ENCODE results near the gene MYO1E.
A peak's percentile ranks its signal among the peaks of the same experiment; 100 is the strongest.

The MYO1E gene

GRCh38 chr15:59221511-59222505 is 150.9 kb downstream of the MYO1E start:
- DNase-seq: peak; percentile 88

- DNase-seq: no peak
Measured at GRCh38 chr15:59218710-59219109, 154.0 kb downstream of the MYO1E start.

- DNase-seq: no peak
Measured at GRCh38 chr15:59217876-59218498, 154.7 kb downstream of the MYO1E start.

GRCh38 chr15:59216911-59217310 is 155.8 kb downstream of the MYO1E start:
- DNase-seq: no peak

- no peak for DNase-seq
Measured at GRCh38 chr15:59210186-59210585, 162.5 kb downstream of the MYO1E start.

- DNase-seq: no peak
Measured at GRCh38 chr15:59208613-59209249, 163.9 kb downstream of the MYO1E start.

GRCh38 chr15:59206623-59207183 is 166.0 kb downstream of the MYO1E start, which contains the start of gene LDHAL6B:
Gene LDHAL6B, plus strand, starts transcription at chr15:59206843. Its CDS starts 98 bp downstream, at chr15:59206941.
- DNase-seq: no peak

- DNase-seq: no peak
Measured at GRCh38 chr15:59205839-59206622, 166.6 kb downstream of the MYO1E start.

GRCh38 chr15:59203657-59204056 is 169.0 kb downstream of the MYO1E start:
- no peak for DNase-seq

- DNase-seq: no peak
Measured at GRCh38 chr15:59203008-59203407, 169.7 kb downstream of the MYO1E start.

GRCh38 chr15:59200560-59200959 is 172.1 kb downstream of the MYO1E start:
- peak; percentile 31 for DNase-seq

GRCh38 chr15:59199626-59200465 is 172.8 kb downstream of the MYO1E start:
- DNase-seq: peak; percentile 72

- DNase-seq: no peak
Measured at GRCh38 chr15:59197454-59197853, 175.2 kb downstream of the MYO1E start.

GRCh38 chr15:59196416-59196815 is 176.3 kb downstream of the MYO1E start:
- DNase-seq: no peak

- no peak for DNase-seq
Measured at GRCh38 chr15:59194639-59195325, 177.9 kb downstream of the MYO1E start.

GRCh38 chr15:59191855-59192237 is 180.8 kb downstream of the MYO1E start:
- DNase-seq: peak; percentile 95

GRCh38 chr15:59190291-59190690 is 182.4 kb downstream of the MYO1E start:
- DNase-seq: no peak

- DNase-seq: no peak
Measured at GRCh38 chr15:59189241-59189640, 183.4 kb downstream of the MYO1E start.

- DNase-seq: no peak
Measured at GRCh38 chr15:59186501-59186900, 186.2 kb downstream of the MYO1E start.

- no peak for DNase-seq
Measured at GRCh38 chr15:59185725-59186124, 186.9 kb downstream of the MYO1E start.
